Endothelial cell of umbilical vein (primary cell): Measurements from ENCODE around the gene TAF8. TPM values are rescaled to one million over a fixed set of nuclear protein-coding genes. Genes with fewer than 3 reads are reported as not detected.
"Not testable (repeated sequence)": the region's sequence is repeated elsewhere in the genome, so short reads cannot be mapped to it uniquely, and the experiment has no call there.

Experiments used
- BruUV-seq: library from RNA; stranded (reverse); fragments of 400-500 nt; replicated peaks from 2 replicates; lab custom pipeline; 2021; lab: Mats Ljungman, UMichigan
- CTCF ChIA-PET: fragments of 300-600, 350-600 bp; sonication (Branson Sonifier 250); formaldehyde crosslinking; loops from one replicate; lab custom pipeline; 2021; ENCODE audit warnings: antibody characterized with exemption, inconsistent platforms; lab: Charles Lee
- POLR2A ChIA-PET: fragments of 300-600, 350-600 bp; sonication (Branson Sonifier 250); formaldehyde crosslinking; loops from one replicate; lab custom pipeline; 2021; ENCODE audit warnings: antibody characterized with exemption, inconsistent platforms; lab: Charles Lee
- DNase-seq: peaks from one replicate; pipeline ENCODE4 v3.0.0-alpha.2; 2011; ENCODE audit warnings: low read depth, low spot score
- FAIRE-seq: peaks from 2 replicates; lab custom pipeline; 2011; peaks lifted over from hg19 to GRCh38; lab: Jason Lieb, UNC
- H2AFZ ChIP-seq: 2 replicates; pipeline ENCODE4 v1.6.0; 2012; ENCODE audit warnings: low read depth, low read length, control low read depth, inconsistent platforms
- H3K27ac ChIP-seq: 2 replicates; pipeline ENCODE4 v1.5.1; 2011; ENCODE audit warnings: low read depth, mild to moderate bottlenecking, control low read depth, low read length, moderate library complexity; ENCODE audit not compliant: insufficient read depth
- H3K27me3 ChIP-seq, 2 experiments: 2 replicates each; pipeline versions ENCODE4 v1.6.0 to v1.6.1; 2011; ENCODE audit warnings: low read length in 2 of 2, mixed read lengths in 1 of 2; ENCODE audit not compliant: control insufficient read depth in 2 of 2, insufficient read depth in 2 of 2
- H3K36me3 ChIP-seq, 2 experiments: 2 replicates in 1 of 2; 3 replicates in 1 of 2; pipeline ENCODE4 v1.5.1; 2011; ENCODE audit warnings: low read length in 2 of 2, mild to moderate bottlenecking in 1 of 2, moderate library complexity in 1 of 2; ENCODE audit not compliant: control insufficient read depth in 2 of 2, insufficient read depth in 2 of 2; ENCODE audit errors: extremely low read depth in 1 of 2
- H3K4me1 ChIP-seq: 3 replicates; pipeline ENCODE4 v1.5.1; 2011; ENCODE audit warnings: mild to moderate bottlenecking, low read length; ENCODE audit not compliant: control insufficient read depth, insufficient read depth; ENCODE audit errors: extremely low read depth
- H3K4me2 ChIP-seq: 2 replicates; pipeline ENCODE4 v1.6.1; 2011; ENCODE audit warnings: low read length, control low read depth, mixed read lengths; ENCODE audit not compliant: insufficient read depth
- H3K4me3 ChIP-seq, 3 experiments: fragments of 200-600 bp in 1 of 3; sonication (generic), shearing (Covaris generic) in 1 of 3; replicated peaks in 1 of 3; 2 replicates each; pipeline ENCODE4 v1.5.1; 2011 to 2016; ENCODE audit warnings: control low read depth in 3 of 3, low read length in 3 of 3, mild to moderate bottlenecking in 2 of 3, inconsistent platforms in 1 of 3, low read depth in 1 of 3, moderate library complexity in 1 of 3; ENCODE audit not compliant: insufficient read depth in 1 of 3
- H3K79me2 ChIP-seq: 2 replicates; pipeline ENCODE4 v1.6.0; 2012; ENCODE audit warnings: low read length, inconsistent platforms; ENCODE audit not compliant: control insufficient read depth, insufficient read depth
- H3K9ac ChIP-seq: replicated peaks from 2 replicates; pipeline ENCODE3; 2011; ENCODE audit warnings: low read length, control low read depth; ENCODE audit not compliant: insufficient read depth; ENCODE audit errors: extremely low read depth
- H3K9me1 ChIP-seq: replicated peaks from 3 replicates; pipeline ENCODE4 v1.6.0; 2011; ENCODE audit warnings: mild to moderate bottlenecking, low read length; ENCODE audit not compliant: control insufficient read depth, insufficient read depth; ENCODE audit errors: extremely low read depth
- H3K9me3 ChIP-seq: replicated peaks from 2 replicates; pipeline ENCODE4 v1.5.1; 2012; ENCODE audit warnings: low read length, inconsistent platforms; ENCODE audit not compliant: control insufficient read depth, insufficient read depth
- H4K20me1 ChIP-seq: replicated peaks from 2 replicates; pipeline ENCODE3; 2011; ENCODE audit warnings: mild to moderate bottlenecking, low read length; ENCODE audit not compliant: control insufficient read depth, insufficient read depth; ENCODE audit errors: extremely low read depth
- EZH2 ChIP-seq: IDR thresholded peaks from 2 replicates; pipeline ENCODE4 v1.6.1; 2012; ENCODE audit warnings: borderline replicate concordance, low read depth, mild to moderate bottlenecking, moderate library complexity, low read length, inconsistent platforms; ENCODE audit not compliant: severe bottlenecking
- FOS ChIP-seq: IDR thresholded peaks from 2 replicates; pipeline ENCODE4 v1.6.1; 2011; ENCODE audit warnings: mild to moderate bottlenecking, low read length, moderate library complexity, borderline replicate concordance; ENCODE audit not compliant: insufficient read depth
- GATA2 ChIP-seq: IDR thresholded peaks from 2 replicates; pipeline ENCODE4 v1.7.0; 2011; ENCODE audit warnings: low read depth, mild to moderate bottlenecking, moderate library complexity, mixed read lengths, low read length; ENCODE audit not compliant: insufficient read length, insufficient read depth
- JUN ChIP-seq: IDR thresholded peaks from 2 replicates; pipeline ENCODE4 v1.6.1; 2011; ENCODE audit warnings: borderline replicate concordance, low read depth; ENCODE audit not compliant: insufficient read length, insufficient read depth
- MYC ChIP-seq: IDR thresholded peaks from one replicate; pipeline ENCODE4 v1.6.1; 2011; ENCODE audit warnings: mild to moderate bottlenecking, low read depth, low read length
- POLR2A ChIP-seq: IDR thresholded peaks from 2 replicates; pipeline ENCODE4 v1.6.1; 2012; ENCODE audit warnings: low read depth, mild to moderate bottlenecking, control low read depth, low read length
- POLR2AphosphoS5 ChIP-seq: IDR thresholded peaks from 2 replicates; pipeline ENCODE4 v1.6.1; 2012; ENCODE audit warnings: low read depth, mild to moderate bottlenecking, control low read depth, low read length, moderate library complexity; ENCODE audit not compliant: insufficient read depth
- dilution Hi-C: fragments of 300-500 bp; cut with MboI; formaldehyde crosslinking; loops from one replicate; pipeline ENCODE4 v1.15.0; 2019; ENCODE audit warnings: low sequenced_read_pairs; ENCODE audit not compliant: extremely low pct_ligation_motif_present
- intact Hi-C: fragments of 100-400 bp; cut with micrococcal nuclease; formaldehyde crosslinking; loops from one replicate; pipeline ENCODE4 v1.10.0; 2022
- polyA plus RNA-seq, 4 experiments: library from polyadenylated mRNA; depleted of rRNA in 3 of 4; stranded (reverse) in 3 of 4; unstranded in 1 of 4; fragments of >200 nt; gene quantifications; 2 replicates each; pipeline versions ENCODE4 v1.2.1 to v1.2.3, GENCODE V29; 2011 to 2012; ENCODE audit warnings: missing spikeins in 1 of 4
- total RNA-seq: library from RNA; stranded (reverse); gene quantifications from 2 replicates; pipeline ENCODE4 v1.2.3, GENCODE V29; 2021
- TF ChIP-seq, protein P1 (sequence below): IDR thresholded peaks from 2 replicates; pipeline ENCODE4 v1.6.1; 2011; ENCODE audit not compliant: insufficient read depth, insufficient read length
- TF ChIP-seq, protein P2 (sequence below), 2 donors: IDR thresholded peaks; 1 replicate in 1 of 2; 2 replicates in 1 of 2; pipeline ENCODE4 v1.5.1; 2011; ENCODE audit warnings: low read length in 2 of 2, mild to moderate bottlenecking in 2 of 2, moderate library complexity in 2 of 2, control low read depth in 1 of 2, inconsistent platforms in 1 of 2, low read depth in 1 of 2; ENCODE audit not compliant: insufficient read depth in 1 of 2; ENCODE audit errors: extremely low read depth in 1 of 2

TAF8 gene
- total and polyA plus RNA-seq, 2 donors (not counting 3 experiments of a cell fraction or from before 2014, with no cell fraction given): 32.9 to 45.4 TPM

DNA sequence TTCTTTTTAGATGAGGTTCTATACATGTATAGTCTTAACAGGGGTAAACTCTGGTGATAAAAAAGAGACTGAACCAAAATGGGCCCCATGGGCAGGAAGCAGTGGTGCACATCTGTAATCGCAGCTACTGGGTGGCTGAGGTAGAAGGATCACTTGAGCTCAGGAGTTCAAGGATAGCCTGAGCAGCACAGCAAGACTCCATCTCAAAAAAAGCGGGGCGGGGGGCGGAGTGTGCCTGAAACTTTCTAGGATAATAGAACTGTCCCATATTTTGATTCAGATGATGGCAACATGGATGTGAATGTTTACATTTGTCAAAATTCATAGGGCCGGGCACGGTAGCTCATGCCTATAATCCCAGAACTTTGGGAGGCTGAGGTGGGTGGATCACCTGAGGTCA is 48.8 kb upstream of the TAF8 start:
- BruUV-seq: no TSS peak
- H3K9me1 ChIP-seq: no peaks in the 10 kb centered on the region
- FAIRE-seq (no peak), DNase-seq (no peak)
- no peaks in the 10 kb centered on the region for H4K20me1 ChIP-seq
- ChIA-PET POLR2A (no interaction called here), CTCF (interaction anchor here (1.0 kb wide), 1 partner anchor 14 kb away, joined by 3 read pairs; no protein-coding TSS in a partner anchor)
- intact Hi-C loops: no loop called here
- no peaks in the 10 kb centered on the region for H3K9me3 ChIP-seq
- no peaks in the 10 kb centered on the region for H3K4me1 ChIP-seq
- H3K4me2 ChIP-seq: no peak overlapping the region
- H3K27me3 ChIP-seq: no peaks in the 10 kb centered on the region
- H2AFZ ChIP-seq: no peak overlapping the region
- no peaks in the 10 kb centered on the region for H3K36me3 ChIP-seq
- dilution Hi-C loops: no loop called here
- H3K4me3 ChIP-seq: no peak overlapping the region
- TF ChIP-seq JUN (no peak), GATA2 (no peak), EZH2 (no peak), MYC (no peak), POLR2A (no peak), FOS (no peak), POLR2AphosphoS5 (no peak)
- TF ChIP-seq, protein P1, sequence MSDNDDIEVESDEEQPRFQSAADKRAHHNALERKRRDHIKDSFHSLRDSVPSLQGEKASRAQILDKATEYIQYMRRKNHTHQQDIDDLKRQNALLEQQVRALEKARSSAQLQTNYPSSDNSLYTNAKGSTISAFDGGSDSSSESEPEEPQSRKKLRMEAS: no peak
- TF ChIP-seq, protein P2, sequence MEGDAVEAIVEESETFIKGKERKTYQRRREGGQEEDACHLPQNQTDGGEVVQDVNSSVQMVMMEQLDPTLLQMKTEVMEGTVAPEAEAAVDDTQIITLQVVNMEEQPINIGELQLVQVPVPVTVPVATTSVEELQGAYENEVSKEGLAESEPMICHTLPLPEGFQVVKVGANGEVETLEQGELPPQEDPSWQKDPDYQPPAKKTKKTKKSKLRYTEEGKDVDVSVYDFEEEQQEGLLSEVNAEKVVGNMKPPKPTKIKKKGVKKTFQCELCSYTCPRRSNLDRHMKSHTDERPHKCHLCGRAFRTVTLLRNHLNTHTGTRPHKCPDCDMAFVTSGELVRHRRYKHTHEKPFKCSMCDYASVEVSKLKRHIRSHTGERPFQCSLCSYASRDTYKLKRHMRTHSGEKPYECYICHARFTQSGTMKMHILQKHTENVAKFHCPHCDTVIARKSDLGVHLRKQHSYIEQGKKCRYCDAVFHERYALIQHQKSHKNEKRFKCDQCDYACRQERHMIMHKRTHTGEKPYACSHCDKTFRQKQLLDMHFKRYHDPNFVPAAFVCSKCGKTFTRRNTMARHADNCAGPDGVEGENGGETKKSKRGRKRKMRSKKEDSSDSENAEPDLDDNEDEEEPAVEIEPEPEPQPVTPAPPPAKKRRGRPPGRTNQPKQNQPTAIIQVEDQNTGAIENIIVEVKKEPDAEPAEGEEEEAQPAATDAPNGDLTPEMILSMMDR (IDR thresholded peaks at IDR 0.05; ENCODE audit: extremely low read depth in 1 of 2, insufficient read depth in 1 of 2, low read depth in 1 of 2, low read length in 2 of 2): no peak
- no peaks in the 10 kb centered on the region for H3K79me2 ChIP-seq
- H3K9ac ChIP-seq: no peak overlapping the region
- no peak overlapping the region for H3K27ac ChIP-seq

DNA sequence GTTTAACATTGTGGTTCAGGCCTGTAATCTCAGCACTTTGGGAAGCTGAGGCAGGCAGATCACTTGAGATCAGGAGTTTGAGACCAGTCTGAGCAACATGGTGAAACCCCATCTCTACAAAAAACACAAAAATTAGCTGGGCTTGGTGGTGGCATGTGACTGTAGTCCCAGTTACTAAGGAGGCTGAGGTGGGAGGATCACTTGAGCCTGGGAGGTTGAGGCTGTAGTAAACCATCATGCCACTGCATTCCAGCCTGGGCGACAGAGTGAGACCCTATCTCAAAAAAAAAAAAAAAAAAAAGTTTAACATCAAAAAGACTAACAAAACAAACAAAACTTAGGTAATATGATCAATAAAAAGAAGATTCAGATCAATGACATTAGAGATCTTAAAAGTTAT is 46.7 kb upstream of the TAF8 start:
- H3K9me3 ChIP-seq, H4K20me1 ChIP-seq, DNase-seq, H3K4me2 ChIP-seq, BruUV-seq, H3K27me3 ChIP-seq, H3K4me1 ChIP-seq, H3K79me2 ChIP-seq, POLR2A ChIA-PET, H3K9ac ChIP-seq, H3K27ac ChIP-seq, FAIRE-seq, H2AFZ ChIP-seq, intact Hi-C loops, H3K9me1 ChIP-seq, H3K4me3 ChIP-seq, dilution Hi-C loops, H3K36me3 ChIP-seq: not testable (repeated sequence)
- CTCF ChIA-PET: interaction anchor here (1.6 kb wide), 1 partner anchor 36 kb away, joined by 4 read pairs; no protein-coding TSS in a partner anchor
